GM12878 (cell line): ENCODE data around the gene SLC7A1.

Source experiments
- BRCA1 ChIP-seq: IDR thresholded peaks from 2 replicates; pipeline ENCODE4 v1.6.1; 2011; ENCODE audit warnings: low read depth, low read length, improper control_type of control experiment
- ZNF24 ChIP-seq: fragments of 450-650 bp; IDR thresholded peaks from 2 replicates; pipeline ENCODE4 v1.6.1; 2017; ENCODE audit warnings: antibody characterized with exemption, mild to moderate bottlenecking
- ZNF622 ChIP-seq: fragments of 450-650 bp; IDR thresholded peaks from 2 replicates; pipeline ENCODE4 v1.6.1; 2017; ENCODE audit warnings: mild to moderate bottlenecking, inconsistent platforms
- TF ChIP-seq, protein P1 (sequence below): IDR thresholded peaks from 2 replicates; pipeline ENCODE4 v1.6.1; 2011; ENCODE audit warnings: mild to moderate bottlenecking, low read depth, low read length, moderate library complexity; ENCODE audit not compliant: insufficient replicate concordance
- TF ChIP-seq, protein P2 (sequence below): IDR thresholded peaks from 2 replicates; pipeline ENCODE4 v1.6.1; 2012; ENCODE audit warnings: low read depth, low read length, improper control_type of control experiment

DNA sequence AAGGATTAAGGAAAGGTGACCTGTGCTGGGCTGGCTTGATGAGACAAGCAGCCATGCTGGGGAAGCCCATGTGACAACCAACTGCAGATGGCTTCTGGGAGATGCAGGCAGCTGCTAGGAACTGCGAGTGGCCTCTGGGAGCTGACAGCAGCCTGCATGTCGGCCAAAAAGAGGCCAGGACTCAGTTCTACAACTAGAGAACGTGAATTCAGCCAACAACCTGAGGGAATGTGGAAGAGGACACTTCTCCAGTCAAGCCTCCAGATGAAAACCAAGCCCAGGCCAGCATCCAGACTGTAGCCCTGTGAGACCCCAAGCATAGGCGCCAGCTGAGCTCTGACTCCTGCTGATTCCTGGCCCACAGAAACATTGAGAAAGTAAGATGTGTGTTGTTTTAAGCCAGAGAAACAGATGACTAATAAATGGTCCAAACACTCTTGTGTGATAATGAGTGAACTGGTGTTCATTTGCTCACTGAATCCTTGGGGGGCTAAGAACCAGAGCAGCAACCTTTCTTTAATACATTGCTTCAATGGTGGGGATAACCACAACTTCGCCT lies 45.0 kb downstream of the SLC7A1 start:
- TF ChIP-seq BRCA1 = no peak
- TF ChIP-seq, protein P1, sequence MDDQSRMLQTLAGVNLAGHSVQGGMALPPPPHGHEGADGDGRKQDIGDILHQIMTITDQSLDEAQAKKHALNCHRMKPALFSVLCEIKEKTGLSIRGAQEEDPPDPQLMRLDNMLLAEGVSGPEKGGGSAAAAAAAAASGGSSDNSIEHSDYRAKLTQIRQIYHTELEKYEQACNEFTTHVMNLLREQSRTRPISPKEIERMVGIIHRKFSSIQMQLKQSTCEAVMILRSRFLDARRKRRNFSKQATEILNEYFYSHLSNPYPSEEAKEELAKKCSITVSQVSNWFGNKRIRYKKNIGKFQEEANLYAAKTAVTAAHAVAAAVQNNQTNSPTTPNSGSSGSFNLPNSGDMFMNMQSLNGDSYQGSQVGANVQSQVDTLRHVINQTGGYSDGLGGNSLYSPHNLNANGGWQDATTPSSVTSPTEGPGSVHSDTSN = no peak
- TF ChIP-seq, protein P2, sequence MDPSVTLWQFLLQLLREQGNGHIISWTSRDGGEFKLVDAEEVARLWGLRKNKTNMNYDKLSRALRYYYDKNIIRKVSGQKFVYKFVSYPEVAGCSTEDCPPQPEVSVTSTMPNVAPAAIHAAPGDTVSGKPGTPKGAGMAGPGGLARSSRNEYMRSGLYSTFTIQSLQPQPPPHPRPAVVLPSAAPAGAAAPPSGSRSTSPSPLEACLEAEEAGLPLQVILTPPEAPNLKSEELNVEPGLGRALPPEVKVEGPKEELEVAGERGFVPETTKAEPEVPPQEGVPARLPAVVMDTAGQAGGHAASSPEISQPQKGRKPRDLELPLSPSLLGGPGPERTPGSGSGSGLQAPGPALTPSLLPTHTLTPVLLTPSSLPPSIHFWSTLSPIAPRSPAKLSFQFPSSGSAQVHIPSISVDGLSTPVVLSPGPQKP = no peak
- TF ChIP-seq ZNF622 = no peak
- TF ChIP-seq ZNF24 = no peak
